GM18951 (cell line): ENCODE results near the gene SLC25A18.
"Not testable (repeated sequence)": the region's sequence is repeated elsewhere in the genome, so short reads cannot be mapped to it uniquely, and the experiment has no call there.

ENCODE experiments used
- POLR2A ChIP-seq: IDR thresholded peaks from 4 replicates; pipeline ENCODE4 v1.6.1; 2011; ENCODE audit warnings: mild to moderate bottlenecking; ENCODE audit not compliant: insufficient read length, insufficient read depth; ENCODE audit errors: extremely low read depth
- in situ Hi-C: fragments of 300-500 bp; cut with MboI; formaldehyde crosslinking; loops from one replicate; pipeline ENCODE4 v1.12.0; 2022; ENCODE audit warnings: low sequenced_read_pairs, mixed read lengths, inconsistent platforms; ENCODE audit not compliant: unreplicated experiment

Gene SLC25A18

GRCh38 chr22:17562906-17563870 lies at the start of gene SLC25A18:
TSS of gene SLC25A18 (plus strand) at chr22:17563498. CDS start at chr22:17579945, 16,447 bp downstream.
- in situ Hi-C loops: no loop called here
- TF ChIP-seq POLR2A: no peak

- in situ Hi-C loops: no loop called here
- TF ChIP-seq POLR2A: no peak
These were observed 49.7 kb upstream of the SLC25A18 start for GRCh38 chr22:17513612-17514011.

DNA sequence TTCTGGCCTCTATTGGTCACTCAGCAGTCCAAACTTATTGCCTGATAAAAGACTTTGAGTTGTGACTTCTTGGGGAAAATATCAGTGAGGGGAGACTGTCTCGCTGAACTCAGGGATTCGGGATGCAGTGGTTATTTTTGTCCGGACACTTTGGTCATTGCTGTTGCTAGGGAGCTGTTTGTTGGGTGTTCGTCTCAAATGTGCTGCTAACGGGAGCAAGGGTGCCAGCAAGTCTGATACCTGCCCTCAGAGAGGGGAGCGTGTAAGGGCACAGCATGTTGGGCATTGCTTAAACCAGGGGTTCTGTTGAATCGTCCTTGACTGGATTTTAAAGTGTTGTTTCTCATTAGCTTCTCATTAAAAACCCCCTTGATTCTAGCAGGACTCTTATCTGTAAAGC lies 49.2 kb upstream of the SLC25A18 start:
- in situ Hi-C loops: no loop called here
- TF ChIP-seq POLR2A: no peak

DNA sequence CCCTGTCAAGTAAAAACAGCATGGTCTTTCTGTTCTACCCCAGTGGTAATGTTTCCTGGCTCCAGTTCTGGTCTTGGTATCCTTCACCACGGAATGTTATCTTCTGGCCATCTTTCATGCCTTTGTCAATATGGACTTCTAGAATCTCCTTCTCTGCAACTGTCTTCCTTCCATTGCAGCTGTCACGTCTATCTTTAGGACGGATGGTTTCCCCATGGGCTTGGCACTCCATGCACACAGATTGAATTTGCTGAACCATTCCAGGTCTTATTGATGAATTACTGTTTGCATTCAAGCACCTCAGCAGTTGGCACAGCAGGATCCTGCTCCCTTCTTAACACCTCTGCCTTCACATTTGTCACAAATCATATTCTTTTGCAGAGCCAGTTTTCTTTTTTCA lies 44.9 kb upstream of the SLC25A18 start:
- in situ Hi-C loops: no loop called here
- no peak for TF ChIP-seq POLR2A

- in situ Hi-C loops: not testable (repeated sequence)
These were observed 41.3 kb upstream of the SLC25A18 start for GRCh38 chr22:17521971-17522370.

GRCh38 chr22:17523925-17524324 lies 39.4 kb upstream of the SLC25A18 start:
- no peak for TF ChIP-seq POLR2A
- in situ Hi-C loops: no loop called here

- TF ChIP-seq POLR2A: no peak
- in situ Hi-C loops: no loop called here
These were observed 27.0 kb upstream of the SLC25A18 start for GRCh38 chr22:17536269-17536668.

- in situ Hi-C loops: no loop called here
- TF ChIP-seq POLR2A: no peak
These were observed 26.1 kb upstream of the SLC25A18 start for GRCh38 chr22:17537155-17537554.

DNA sequence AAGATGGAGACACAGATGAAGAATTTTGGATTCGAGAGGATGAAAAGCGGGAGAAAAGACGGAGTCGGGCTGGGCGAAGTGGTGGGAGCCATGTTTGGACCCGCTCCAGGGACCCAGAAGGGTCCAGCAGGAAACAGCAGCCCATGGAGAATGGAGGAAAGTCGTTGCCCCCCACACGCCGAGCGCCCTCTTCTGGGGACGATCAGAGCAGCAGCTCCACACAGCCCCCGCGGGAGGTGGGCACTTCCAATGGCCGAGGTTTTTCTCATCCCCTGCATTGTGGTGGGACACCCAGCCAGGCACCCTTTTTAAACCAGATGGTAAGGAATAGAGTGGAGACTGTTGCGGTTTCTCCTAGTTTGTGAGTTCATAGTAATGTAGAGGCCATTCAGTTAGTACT lies 22.8 kb upstream of the SLC25A18 start:
- no peak for TF ChIP-seq POLR2A
- in situ Hi-C loops: no loop called here

- in situ Hi-C loops: no loop called here
These were observed 21.8 kb upstream of the SLC25A18 start for GRCh38 chr22:17541476-17541875.

DNA sequence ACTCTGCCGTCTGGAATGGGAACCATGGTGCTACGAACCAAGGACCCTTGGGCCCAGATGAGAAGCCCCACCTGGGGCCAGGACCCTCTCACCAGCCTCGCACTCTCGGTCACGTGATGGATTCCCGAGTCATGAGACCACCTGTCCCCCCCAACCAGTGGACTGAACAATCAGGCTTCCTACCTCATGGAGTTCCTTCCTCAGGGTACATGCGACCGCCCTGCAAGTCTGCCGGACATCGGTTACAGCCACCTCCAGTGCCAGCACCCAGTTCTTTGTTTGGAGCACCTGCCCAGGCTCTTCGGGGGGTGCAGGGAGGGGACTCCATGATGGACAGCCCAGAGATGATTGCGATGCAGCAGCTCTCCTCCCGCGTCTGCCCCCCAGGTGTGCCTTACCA lies 20.8 kb upstream of the SLC25A18 start:
- in situ Hi-C loops: no loop called here
- TF ChIP-seq POLR2A: no peak

More at GRCh38 chr22:17541476-17541875, 21.8 kb upstream of the SLC25A18 start:
- TF ChIP-seq POLR2A: no peak

- in situ Hi-C loops: no loop called here
- TF ChIP-seq POLR2A: no peak
These were observed 15.1 kb upstream of the SLC25A18 start for GRCh38 chr22:17548010-17548755.

DNA sequence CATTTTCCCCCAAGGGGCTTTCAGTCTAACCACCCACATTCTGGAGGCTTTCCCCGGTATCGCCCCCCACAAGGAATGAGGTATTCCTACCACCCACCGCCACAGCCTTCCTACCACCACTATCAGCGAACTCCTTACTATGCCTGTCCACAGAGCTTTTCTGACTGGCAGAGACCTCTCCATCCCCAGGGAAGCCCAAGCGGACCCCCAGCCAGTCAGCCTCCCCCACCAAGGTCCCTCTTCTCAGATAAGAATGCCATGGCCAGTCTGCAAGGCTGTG lies 14.6 kb upstream of the SLC25A18 start:
- in situ Hi-C loops: no loop called here
- no peak for TF ChIP-seq POLR2A

DNA sequence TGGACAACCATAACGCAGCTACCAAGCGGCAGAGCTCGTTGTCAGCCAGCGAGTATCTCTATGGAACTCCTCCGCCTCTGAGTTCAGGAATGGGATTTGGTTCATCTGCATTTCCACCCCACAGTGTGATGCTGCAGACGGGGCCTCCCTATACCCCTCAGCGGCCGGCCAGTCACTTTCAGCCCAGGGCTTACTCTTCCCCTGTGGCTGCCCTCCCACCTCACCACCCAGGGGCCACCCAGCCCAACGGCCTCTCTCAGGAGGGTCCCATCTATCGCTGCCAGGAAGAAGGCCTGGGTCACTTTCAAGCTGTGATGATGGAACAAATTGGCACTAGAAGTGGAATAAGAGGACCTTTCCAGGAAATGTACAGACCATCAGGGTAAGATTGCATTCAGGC lies 14.1 kb upstream of the SLC25A18 start:
- in situ Hi-C loops: no loop called here
- no peak for TF ChIP-seq POLR2A
